Stimulated activated CD4-positive, alpha-beta T cell treated with anti-CD3 and anti-CD28 coated beads, Interleukin-12 subunit alpha, Interleukin-12 subunit beta, amount 100 ng/mL, for 48 hours (primary cell): Measurements from ENCODE around the gene YRDC.
"Not testable (repeated sequence)": the region's sequence is repeated elsewhere in the genome, so short reads cannot be mapped to it uniquely, and the experiment has no call there.

Experiments used
- DNase-seq, 3 donors: peaks; one replicate each; pipeline ENCODE4 v3.0.0-alpha.2; 2020; ENCODE audit warnings: low read depth in 2 of 3, low spot score in 1 of 3

The YRDC gene

DNA sequence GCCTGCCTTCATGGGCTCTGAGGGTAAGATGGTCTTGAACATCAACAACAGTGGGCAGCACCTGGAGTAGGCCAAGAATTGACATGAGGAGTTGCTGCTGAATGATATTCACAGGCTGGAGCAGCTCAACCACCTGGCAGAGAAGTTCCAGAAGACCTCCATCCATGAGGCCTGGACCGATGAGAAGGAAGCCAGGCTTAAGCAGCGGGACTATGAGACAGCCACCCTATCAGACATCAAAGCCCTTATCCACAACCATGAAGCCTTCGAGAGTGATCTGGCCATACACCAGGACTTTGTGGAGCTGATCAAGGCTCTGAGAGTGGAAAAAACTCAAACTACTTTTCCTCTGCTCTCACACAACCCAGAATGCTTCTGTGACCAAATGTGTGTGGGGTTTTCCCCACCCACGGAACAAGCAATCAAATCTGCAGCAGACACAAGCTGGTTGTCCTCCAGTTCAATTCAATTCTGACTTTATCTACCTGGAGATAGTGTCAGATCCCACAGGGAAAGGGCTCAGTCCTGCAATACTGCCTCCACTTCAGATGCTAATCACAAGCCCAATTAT lies 31.0 kb downstream of the YRDC start:
- no peak for DNase-seq

DNA sequence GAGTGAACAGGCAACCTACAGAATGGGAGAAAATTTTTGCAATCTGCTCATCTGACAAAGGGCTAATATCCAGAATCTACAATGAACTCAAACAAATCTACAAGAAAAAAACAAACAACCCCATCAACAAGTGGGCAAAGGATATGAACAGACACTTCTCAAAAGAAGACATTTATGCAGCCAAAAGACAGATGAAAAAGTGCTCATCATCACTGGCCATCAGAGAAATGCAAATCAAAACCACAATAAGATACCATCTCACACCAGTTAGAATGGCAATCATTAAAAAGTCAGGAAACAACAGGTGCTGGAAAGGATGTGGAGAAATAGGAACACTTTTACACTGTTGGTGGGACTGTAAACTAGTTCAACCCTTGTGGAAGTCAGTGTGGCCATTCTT lies 36.6 kb downstream of the YRDC start:
- DNase-seq = not testable (repeated sequence)

DNA sequence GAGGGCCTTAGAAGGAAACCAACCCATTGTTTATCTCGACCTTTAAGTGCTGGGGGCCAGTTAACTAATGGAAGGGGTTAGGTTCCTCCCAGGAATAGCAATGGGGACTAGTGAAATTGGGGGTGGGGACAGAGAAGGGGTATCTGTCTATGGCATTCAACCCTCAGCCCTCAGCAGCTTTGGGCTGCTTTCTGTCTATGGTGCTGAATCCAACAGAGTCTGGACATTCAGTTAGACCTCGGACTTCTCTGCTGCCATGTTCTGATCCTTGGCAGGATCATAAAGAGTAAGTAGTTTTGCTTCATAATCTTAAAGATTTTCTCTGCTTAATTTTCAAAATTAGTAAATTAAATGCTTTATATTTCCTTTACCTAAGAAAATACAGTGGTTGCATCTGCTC lies 40.5 kb downstream of the YRDC start:
- no peak for DNase-seq

DNA sequence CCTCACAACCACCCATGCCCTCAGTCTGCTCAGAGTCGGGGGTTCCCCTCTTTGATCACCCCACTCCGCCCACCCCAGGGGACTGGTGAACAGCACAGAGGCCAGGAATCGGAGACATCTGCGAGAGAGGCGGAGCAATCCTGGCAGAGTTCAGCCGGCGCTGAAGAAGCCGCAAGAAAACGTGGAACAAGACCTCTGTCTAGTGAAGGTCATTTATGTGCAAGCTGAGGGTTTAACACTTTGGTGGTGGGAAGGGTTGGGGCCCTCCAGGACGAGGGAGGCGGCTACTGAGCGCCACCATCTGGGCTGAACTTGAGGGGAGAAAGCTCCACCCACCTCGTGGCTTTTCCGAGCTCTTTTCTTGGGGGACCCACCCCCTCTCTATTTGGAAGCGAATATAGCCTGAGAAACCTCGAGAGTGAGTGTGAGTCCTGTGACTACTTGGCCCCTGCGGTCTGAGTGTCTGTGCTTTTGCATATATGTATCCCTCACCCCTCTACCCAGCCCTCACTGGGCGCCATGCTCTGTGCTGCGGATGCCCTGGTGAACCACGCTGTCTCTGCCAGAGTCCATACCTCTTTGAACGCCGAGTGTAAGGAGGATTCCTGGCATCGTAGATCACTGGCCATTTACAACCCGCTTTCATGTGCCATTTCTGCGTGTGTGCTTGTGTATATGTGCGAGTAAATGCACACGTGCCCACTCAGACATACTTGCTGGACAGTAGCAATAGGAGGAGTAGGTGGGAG lies 41.9 kb downstream of the YRDC start:
- DNase-seq = no peak

DNA sequence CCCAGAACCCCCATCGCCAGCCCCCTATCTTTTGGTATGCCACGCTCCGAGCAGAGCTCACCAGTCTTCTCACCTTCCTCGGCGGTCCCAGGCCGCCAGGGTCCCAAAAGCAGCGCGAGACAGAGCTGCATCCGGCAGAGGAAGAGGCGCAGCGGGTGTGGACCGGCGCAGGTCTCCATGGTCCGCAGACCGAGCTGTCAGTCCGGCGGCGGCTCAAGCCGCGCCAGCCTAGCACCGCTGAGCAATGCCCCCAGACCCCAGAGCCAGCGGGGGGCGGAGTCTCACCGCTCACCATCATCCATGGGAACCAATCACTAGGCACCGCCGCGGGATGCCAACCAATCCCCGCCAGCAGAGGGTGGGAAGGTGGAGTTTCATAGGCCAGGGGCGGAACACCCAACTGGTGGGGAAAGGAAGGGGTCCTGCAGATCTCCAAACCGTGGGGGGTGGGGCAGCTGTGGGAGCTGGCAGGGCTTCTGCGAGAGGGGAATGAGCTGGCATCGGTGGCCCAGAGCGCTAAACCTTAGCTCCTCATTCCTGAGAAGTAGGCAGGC lies 43.0 kb downstream of the YRDC start, which contains the start of gene EPHA10:
EPHA10 (minus strand) TSS at position 233 of the 554 bp plus-strand sequence; CDS start at position 179, 54 bp downstream.
- no peak for DNase-seq

DNA sequence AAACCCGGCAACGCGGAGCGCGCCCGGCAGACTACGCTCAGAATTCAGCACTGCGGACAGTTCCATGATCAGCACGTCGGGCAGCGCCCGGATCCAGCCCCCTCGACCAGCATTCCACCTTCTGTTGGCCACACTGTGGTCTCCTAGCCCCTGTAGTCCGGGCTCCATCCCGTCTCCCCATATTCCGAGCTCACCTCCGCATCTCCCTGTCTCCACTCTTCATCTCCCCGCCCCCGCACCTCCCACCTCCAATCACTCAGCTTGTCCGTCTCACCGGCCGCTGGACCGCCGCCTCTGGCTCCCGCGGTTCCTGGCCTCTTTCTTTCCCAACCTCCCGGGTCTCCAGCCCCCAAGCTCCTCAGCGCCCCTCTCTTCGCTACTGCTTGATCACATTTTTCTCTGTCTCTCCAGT lies 43.6 kb downstream of the YRDC start:
- peak in 2 of 3 donors; percentile 40 to 53 for DNase-seq

DNA sequence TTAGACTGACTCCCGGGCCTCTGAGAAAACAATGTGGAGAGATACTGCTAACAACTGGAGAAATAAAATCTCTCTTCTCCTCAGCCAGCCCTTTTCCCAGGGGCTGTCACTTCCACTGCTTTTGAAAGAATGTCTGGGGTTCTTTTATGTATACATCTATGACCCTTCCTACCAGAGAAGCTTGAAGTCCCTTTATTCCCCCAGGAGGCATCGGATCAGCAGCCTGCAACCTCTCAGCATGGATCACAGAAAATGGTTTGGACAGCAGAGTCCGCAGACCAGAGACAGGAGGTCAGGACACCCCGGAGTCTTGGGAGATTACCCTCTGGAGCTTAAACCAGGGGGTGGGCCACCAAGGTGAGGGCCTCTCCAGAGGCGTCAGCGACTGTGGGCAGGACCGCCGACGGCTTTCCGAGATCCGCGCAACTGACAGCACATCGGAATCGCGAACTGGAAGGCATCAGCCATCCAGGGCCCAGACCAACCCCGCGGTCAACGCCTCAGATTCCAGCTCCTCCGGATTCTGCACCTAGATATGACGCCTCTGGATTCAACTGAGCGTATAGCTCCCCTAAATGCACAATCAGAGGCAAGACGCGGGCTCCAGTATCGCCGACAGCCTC lies 44.1 kb downstream of the YRDC start:
- no peak for DNase-seq

DNA sequence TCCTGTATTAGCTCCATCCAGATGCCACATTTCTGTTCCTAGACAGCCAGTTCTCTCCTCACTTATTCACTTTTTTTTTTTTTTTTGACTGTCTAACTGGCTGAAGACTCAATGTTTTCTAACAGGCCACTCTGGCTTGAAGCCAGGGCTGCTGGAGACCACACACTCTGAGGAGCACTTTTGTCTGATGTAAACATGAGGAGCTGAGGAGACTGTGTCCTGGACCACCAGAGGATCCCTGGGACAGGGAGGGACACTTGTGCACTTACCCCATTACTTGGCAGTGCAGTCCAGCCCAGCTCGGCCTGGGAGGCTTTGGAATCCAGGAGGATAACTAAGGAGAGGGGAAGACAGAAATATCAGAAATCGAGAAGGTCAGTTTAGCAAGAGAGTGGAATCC lies 45.5 kb downstream of the YRDC start:
- DNase-seq = no peak

DNA sequence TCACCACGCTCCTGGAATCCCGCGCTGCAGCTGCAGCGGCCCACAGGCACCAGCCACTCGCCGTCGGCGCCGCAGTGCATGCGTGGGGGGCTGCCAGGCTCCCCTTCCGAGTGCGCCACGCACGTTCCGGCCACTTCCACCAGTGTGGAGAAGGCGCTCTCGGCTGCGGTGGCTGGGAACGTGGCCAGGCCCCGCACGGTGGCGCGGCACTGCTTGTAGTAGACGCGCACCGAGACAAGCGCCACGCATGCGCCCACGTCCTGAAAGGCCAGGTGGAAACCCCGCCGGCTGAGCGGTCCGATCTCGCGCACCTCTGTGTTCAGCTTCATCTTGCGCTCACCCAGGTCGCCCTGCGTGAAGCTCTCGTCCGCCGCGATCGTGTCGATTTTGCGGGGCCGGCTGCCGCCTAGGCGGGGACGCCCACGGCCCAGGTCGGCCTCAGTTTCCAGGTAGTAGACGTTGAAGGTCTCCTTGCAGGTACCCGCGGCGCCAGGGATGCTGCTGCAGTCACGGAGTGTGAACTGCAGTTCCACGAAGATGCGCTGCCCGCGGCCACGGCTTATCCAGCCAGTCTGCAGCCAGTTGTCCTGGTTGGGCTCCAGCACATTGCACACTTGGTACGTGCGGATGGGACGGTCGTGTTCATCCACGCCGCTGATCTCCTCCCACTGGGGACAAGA lies 46.5 kb downstream of the YRDC start:
- DNase-seq = no peak

DNA sequence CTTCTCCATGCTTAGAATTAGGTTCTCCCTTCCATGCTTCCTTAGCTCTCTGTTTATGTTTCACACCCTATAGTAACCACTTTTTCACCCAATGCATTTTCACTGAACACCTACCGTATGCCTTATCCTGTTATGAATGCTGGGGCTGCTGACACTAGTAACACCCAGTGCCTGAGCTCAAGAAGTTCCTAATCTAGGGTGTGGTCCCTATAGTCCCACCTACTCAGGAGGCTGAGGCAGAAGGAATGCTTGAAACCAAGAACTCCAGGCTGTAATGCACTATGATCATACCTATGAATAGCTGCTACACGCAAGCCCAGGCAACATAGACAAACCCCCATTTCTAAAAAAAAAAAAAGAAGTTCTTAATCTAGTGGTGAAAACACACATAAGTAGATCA lies 48.6 kb downstream of the YRDC start:
- DNase-seq = no peak

DNA sequence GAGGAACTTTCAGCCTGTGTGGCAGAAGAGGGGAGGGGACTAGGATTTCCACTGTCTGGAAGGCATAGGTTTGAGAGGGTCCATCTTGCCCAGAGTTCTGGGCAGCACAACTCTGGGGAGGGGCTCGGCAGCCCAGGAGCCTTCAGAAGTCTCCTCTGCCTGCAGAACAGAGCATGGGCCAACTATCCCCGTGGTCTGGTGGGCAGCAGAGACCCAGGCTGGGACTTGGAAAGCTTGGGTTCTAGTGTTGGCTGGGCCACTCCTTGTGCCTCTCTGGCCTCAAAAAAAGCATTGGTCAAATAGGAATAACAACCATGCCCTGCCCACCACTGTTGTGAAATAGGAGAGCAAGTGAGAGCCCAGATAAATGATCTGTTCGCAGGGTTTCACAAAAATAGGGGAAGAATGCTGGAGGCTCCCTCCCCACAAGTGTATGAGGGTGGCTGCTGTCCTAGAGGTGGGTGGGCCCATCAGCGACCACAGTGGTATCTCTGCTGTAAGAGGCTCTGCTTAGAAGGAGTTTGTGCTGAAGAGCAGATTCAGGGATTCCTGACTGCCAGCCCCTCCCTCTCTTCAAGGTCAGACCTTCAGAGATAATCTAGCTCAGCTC lies 52.0 kb downstream of the YRDC start:
- no peak for DNase-seq

DNA sequence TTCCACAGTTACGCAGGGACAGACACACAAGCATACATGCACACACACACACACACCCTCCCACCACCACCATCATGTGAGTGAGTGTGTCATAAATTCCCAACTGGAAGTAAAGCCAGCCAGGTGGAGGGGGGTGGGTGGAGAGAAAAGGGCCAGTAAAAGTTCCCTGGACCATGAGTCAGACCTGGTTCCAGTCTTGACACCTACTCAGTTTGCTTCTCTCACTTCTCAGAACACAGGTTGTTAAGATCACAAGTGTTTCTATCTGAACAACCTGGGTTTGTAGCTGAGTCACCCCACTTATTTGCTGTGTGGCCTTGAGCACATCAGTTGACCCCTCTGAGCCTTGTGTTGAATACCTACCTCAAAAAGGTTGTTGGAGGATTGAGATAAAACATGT lies 52.7 kb downstream of the YRDC start:
- peak in 2 of 3 donors; percentile 32 to 42 for DNase-seq

DNA sequence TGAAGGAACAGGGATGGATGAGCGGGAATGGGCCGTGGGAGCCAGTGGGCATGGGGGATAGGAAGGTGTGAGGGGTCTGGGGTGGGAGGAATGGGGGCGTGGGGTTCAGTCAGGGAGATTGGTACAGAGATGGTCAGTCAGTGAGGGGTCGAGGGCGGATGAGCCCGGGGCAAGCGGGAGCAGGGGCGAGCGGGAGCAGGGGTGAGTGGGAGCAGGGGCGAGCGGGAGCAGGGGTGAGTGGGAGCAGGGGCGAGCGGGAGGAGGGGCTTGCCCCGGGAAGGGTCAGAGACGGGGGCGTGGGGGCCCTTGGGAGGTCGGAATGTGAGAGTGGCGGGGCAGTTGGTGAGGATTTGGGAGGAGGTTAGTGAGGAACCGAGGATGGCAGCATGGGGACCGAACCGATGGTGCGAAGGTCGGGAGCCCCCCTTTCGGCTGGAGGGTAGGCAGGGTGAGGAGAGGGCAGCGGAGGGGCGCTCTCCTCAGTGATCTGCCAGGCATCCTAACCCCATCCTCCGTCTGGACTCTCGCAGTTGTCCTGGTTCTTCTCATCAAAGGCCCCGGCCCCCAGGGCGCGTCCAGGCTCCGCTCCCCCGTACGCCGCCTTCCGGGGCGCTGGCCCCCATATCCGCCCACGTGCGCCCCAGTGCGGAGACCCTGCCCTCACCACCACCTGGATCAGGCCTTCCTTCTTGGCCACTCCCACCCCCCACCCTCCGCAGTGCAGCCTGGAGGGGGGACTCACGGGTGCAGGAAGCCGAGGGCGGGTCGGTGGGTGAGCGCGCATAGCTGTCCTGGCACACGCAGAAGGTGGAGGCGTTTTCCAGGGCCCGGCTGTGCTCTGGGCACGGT lies 54.3 kb downstream of the YRDC start:
- no peak for DNase-seq
